H1 (cell line): ENCODE data around the gene NRXN3. TPM values are rescaled to one million over a fixed set of nuclear protein-coding genes. Genes with fewer than 3 reads are reported as not detected.

Source experiments
- CHD1 ChIP-seq: IDR thresholded peaks from 2 replicates; pipeline ENCODE4 v1.6.1; 2012; ENCODE audit warnings: low read depth, low read length, improper control_type of control experiment
- CTBP2 ChIP-seq: IDR thresholded peaks from 2 replicates; pipeline ENCODE4 v1.7.0; 2011; ENCODE audit warnings: borderline replicate concordance, mild to moderate bottlenecking, moderate library complexity, mixed read lengths, low read length; ENCODE audit not compliant: insufficient read depth, insufficient read length
- FOSL1 ChIP-seq: IDR thresholded peaks from 2 replicates; pipeline ENCODE4 v1.6.1; 2011; ENCODE audit warnings: mild to moderate bottlenecking, low read depth, low read length, moderate library complexity; ENCODE audit not compliant: insufficient read depth
- RXRA ChIP-seq: IDR thresholded peaks from 2 replicates; pipeline ENCODE4 v1.6.1; 2011; ENCODE audit warnings: low read depth, mild to moderate bottlenecking, low read length, moderate library complexity; ENCODE audit not compliant: insufficient read depth
- SP1 ChIP-seq: IDR thresholded peaks from 2 replicates; pipeline ENCODE4 v1.6.1; 2011; ENCODE audit warnings: low read depth, low read length
- TAF1 ChIP-seq: IDR thresholded peaks from 2 replicates; pipeline ENCODE4 v1.6.1; 2011; ENCODE audit warnings: mild to moderate bottlenecking, low read depth, low read length
- TEAD4 ChIP-seq: IDR thresholded peaks from 2 replicates; pipeline ENCODE4 v1.6.1; 2012; ENCODE audit warnings: low read depth, low read length, inconsistent platforms, mixed read lengths
- polyA plus RNA-seq, 7 experiments: library from polyadenylated mRNA; depleted of rRNA in 3 of 7; stranded (reverse) in 5 of 7; unstranded in 2 of 7; fragments of >200 nt in 5 of 7; fragments of 200-250 nt in 2 of 7; gene quantifications; 1 replicate in 5 of 7; 2 replicates in 1 of 7; 4 replicates in 1 of 7; pipeline versions ENCODE4 v1.2.1 to v1.2.3, GENCODE V29; 2011 to 2013; ENCODE audit warnings: missing spikeins in 2 of 7, mixed read lengths in 2 of 7
- total RNA-seq: library from RNA; stranded (reverse); fragmentation: NEBNext Ultra II Directional; extraction: Animal tissue kit (Norgen Biotek cat#: 25700); gene quantifications from 2 replicates; pipeline ENCODE4 v1.2.1, GENCODE V29; 2021
- TF ChIP-seq, protein P1 (sequence below): fragments of 300-600 bp; sonication (generic); IDR thresholded peaks from 2 replicates; pipeline ENCODE4 v1.7.1; 2012; ENCODE audit warnings: low read length, moderate library complexity, mild to moderate bottlenecking, inconsistent platforms; ENCODE audit not compliant: insufficient replicate concordance

Gene NRXN3
- total and polyA plus RNA-seq, 2 of the 8 experiments (the other 6 are each of a cell fraction or from before 2014, with no cell fraction given) = 2.6 to 4.1 TPM

DNA sequence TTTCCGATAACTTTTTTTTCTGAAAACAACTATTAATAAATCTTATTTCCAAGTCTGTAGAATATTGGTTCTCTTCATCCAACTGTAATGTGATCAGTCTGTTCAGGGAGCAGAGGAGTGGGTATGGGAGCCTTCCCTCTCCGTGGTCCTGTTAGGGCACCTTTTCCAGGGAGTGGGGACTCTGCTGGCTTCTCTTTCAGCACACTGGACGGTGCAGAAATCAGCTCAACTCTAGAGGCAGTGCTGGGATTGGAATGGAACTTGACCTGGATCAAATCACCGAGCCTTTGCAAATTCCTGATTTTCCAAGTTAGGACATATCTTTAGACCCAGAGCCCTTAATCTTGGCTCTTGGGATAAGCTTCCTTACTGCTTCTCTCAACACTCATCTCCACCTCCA lies 1410.7 kb downstream of the NRXN3 start (continued):
- TF ChIP-seq FOSL1 (no peak), CHD1 (no peak), TEAD4 (no peak), CTBP2 (no peak), RXRA (no peak), TAF1 (no peak), SP1 (no peak)
- TF ChIP-seq, protein P1, sequence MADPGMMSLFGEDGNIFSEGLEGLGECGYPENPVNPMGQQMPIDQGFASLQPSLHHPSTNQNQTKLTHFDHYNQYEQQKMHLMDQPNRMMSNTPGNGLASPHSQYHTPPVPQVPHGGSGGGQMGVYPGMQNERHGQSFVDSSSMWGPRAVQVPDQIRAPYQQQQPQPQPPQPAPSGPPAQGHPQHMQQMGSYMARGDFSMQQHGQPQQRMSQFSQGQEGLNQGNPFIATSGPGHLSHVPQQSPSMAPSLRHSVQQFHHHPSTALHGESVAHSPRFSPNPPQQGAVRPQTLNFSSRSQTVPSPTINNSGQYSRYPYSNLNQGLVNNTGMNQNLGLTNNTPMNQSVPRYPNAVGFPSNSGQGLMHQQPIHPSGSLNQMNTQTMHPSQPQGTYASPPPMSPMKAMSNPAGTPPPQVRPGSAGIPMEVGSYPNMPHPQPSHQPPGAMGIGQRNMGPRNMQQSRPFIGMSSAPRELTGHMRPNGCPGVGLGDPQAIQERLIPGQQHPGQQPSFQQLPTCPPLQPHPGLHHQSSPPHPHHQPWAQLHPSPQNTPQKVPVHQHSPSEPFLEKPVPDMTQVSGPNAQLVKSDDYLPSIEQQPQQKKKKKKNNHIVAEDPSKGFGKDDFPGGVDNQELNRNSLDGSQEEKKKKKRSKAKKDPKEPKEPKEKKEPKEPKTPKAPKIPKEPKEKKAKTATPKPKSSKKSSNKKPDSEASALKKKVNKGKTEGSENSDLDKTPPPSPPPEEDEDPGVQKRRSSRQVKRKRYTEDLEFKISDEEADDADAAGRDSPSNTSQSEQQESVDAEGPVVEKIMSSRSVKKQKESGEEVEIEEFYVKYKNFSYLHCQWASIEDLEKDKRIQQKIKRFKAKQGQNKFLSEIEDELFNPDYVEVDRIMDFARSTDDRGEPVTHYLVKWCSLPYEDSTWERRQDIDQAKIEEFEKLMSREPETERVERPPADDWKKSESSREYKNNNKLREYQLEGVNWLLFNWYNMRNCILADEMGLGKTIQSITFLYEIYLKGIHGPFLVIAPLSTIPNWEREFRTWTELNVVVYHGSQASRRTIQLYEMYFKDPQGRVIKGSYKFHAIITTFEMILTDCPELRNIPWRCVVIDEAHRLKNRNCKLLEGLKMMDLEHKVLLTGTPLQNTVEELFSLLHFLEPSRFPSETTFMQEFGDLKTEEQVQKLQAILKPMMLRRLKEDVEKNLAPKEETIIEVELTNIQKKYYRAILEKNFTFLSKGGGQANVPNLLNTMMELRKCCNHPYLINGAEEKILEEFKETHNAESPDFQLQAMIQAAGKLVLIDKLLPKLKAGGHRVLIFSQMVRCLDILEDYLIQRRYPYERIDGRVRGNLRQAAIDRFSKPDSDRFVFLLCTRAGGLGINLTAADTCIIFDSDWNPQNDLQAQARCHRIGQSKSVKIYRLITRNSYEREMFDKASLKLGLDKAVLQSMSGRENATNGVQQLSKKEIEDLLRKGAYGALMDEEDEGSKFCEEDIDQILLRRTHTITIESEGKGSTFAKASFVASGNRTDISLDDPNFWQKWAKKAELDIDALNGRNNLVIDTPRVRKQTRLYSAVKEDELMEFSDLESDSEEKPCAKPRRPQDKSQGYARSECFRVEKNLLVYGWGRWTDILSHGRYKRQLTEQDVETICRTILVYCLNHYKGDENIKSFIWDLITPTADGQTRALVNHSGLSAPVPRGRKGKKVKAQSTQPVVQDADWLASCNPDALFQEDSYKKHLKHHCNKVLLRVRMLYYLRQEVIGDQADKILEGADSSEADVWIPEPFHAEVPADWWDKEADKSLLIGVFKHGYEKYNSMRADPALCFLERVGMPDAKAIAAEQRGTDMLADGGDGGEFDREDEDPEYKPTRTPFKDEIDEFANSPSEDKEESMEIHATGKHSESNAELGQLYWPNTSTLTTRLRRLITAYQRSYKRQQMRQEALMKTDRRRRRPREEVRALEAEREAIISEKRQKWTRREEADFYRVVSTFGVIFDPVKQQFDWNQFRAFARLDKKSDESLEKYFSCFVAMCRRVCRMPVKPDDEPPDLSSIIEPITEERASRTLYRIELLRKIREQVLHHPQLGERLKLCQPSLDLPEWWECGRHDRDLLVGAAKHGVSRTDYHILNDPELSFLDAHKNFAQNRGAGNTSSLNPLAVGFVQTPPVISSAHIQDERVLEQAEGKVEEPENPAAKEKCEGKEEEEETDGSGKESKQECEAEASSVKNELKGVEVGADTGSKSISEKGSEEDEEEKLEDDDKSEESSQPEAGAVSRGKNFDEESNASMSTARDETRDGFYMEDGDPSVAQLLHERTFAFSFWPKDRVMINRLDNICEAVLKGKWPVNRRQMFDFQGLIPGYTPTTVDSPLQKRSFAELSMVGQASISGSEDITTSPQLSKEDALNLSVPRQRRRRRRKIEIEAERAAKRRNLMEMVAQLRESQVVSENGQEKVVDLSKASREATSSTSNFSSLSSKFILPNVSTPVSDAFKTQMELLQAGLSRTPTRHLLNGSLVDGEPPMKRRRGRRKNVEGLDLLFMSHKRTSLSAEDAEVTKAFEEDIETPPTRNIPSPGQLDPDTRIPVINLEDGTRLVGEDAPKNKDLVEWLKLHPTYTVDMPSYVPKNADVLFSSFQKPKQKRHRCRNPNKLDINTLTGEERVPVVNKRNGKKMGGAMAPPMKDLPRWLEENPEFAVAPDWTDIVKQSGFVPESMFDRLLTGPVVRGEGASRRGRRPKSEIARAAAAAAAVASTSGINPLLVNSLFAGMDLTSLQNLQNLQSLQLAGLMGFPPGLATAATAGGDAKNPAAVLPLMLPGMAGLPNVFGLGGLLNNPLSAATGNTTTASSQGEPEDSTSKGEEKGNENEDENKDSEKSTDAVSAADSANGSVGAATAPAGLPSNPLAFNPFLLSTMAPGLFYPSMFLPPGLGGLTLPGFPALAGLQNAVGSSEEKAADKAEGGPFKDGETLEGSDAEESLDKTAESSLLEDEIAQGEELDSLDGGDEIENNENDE = no peak
